Stimulated activated CD4-positive, alpha-beta T cell treated with anti-CD3 and anti-CD28 coated beads, Interleukin-1b, Interleukin-23, amount 100 ng/mL, for 4 hours (primary cell): ENCODE results near the gene FAM83F.
"Not testable (repeated sequence)": the region's sequence is repeated elsewhere in the genome, so short reads cannot be mapped to it uniquely, and the experiment has no call there.

Experiments used
- DNase-seq, 2 donors: peaks; one replicate each; pipeline ENCODE4 v3.0.0-alpha.2; 2020; ENCODE audit warnings: low read depth in 2 of 2

The FAM83F gene

DNA sequence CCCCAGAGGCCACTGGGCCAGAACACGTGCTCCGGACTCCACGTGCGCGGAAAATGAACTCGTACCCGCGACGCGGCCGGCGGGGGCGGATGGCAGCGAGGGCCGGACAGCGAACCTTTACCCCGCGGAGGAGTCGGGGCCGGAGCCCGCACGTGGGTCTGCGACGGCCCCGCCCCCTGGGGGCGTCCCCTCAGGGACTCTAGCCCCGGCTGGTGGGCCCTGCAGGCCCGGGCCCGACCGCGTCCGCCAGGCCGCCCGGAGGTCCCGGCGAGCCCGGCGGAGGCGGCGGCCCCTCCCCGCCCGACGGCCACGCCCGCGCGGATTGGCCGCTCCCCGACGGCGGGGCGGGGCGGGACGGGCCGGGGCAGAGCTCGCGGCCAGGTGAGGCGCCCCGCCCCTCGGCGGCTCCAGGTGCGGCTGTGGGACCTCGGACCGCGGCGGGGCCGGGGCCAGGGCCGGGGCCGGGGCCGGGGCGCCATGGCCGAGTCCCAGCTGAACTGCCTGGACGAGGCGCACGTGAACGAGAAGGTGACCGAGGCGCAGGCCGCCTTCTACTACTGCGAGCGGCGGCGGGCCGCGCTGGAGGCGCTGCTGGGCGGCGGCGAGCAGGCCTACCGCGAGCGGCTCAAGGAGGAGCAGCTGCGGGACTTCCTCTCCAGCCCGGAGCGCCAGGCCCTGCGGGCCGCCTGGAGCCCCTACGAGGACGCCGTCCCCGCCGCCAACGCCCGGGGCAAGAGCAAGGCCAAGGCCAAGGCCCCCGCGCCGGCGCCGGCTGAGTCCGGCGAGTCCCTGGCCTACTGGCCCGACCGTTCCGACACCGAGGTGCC is at the start of gene FAM83F:
TSS of gene FAM83F (plus strand) at position 389 of the 827 bp plus-strand sequence. CDS start at position 478, 89 bp downstream.
- DNase-seq = peak; percentile 15 to 57

DNA sequence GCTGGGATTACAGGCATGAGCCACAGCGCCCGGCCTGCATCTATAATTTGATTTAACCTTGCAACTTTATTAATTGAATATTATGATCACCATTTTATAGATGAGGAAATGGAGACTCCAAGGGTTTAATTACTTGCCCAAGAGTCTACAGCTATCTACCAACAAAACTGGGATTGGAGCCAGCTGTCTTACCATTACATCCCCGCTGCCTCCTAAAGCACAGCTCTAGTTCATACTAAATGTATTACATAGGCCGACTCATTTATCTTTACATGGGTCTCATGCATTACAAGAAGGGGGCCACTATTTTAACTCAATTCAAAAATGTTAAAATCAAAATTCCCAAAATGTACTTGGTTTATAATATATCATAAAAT is 48.6 kb upstream of the FAM83F start:
- DNase-seq = no peak

GRCh38 chr22:39946503-39947219 is 48.1 kb upstream of the FAM83F start:
- no peak for DNase-seq

DNA sequence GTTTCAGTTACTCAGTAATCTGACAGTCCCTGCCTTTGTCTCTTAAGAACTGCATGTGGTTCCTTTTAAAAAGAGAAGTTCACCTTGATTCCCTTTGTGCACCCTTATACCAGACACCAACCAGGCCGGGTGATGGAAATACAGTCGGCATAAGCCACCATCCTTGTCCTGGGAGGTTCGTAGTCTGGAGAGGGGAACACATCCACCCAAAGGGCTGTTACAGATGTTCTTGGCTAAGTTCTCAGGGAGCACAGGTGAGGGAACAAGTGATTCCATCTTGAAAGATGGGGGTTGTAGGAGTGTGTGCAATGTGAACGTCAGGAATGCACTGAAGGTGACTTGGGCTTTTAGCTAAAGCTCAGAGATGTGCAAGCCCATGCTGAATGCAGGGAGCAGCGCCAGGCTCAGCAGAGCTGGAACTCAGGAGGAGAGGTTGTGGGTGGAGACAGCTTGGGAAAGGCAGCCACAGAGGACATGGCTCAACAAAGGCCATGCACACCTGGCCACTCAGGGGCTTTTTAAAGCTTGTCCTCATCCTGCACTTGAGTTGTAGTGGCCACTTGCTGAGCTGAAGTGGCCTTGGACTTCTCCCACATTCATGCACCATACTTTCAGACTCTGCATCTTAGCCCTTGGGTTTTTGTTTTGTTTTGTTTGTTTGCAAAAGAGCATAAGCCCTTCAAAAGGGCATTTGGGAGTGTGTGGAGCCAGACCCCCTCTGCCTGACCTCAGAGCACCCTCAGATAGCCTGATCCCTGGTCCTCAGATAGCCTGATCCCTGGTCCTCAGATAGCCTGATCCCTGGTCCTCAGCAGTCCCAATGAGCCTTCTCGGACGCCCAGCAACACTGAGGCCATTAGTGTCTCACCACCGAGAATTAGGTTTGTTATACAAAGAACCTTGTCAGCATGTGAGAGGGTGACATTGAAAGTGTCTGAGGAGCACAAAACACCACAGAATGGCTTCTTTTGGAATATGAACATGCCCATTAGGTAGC is 47.2 kb upstream of the FAM83F start:
- DNase-seq = no peak

- DNase-seq = no peak
Observed at GRCh38 chr22:39949964-39950737, 44.6 kb upstream of the FAM83F start.

DNA sequence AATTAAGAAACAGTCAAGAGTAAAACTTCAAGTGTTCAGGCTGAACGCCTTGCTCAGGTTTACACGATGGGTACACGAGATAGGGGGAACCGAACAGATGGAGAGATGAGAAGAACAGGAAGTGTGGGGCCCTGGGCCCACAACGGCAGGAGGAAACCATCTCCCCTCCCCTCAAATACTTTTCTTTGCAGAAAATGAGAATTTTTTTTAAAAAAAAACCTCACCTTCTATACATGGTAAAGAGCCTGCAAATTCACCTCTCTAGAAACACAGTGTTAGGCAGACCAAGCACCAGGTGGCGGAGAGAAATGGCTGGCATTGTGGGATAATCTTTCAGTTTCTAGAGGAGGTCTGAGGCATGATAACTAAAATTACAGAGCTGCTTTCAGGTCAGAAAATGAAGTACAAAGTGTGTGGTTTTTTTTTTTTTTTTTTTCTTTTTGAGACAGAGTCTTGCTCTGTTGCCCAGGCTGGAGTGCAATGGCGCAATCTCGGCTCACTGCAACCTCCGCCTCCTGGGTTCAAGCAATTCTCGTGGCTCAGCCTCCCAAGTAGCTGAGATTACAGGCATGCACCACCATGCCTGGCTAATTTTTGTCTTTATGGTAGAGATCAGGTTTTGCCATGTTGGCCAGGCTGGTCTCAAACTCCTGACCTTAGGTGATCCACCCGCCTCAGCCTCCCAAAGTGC is 43.0 kb upstream of the FAM83F start:
- DNase-seq = not testable (repeated sequence)

- DNase-seq = no peak
Observed at GRCh38 chr22:39952347-39952746, 42.4 kb upstream of the FAM83F start.

DNA sequence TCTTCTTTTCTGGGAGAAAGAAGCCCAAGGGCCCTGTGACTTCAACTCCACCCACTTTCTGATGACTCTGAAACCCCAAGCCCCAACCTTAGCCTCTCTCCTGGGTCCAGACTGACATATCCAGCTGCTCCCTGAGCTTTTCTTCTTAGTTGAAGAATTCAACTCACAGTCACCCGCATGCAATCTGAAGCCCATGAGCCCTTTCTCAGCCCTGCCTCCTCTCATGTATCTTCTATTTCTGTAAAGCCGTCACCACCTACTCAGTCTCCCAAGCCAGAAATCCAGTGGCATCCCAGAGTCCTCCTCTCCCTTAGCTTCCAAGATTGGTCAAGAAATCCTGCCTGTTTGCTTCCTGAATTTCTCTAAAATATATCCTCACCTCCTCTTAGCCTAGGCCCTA is 41.7 kb upstream of the FAM83F start:
- no peak for DNase-seq

GRCh38 chr22:39954584-39955055 is 40.1 kb upstream of the FAM83F start:
- DNase-seq = no peak

- DNase-seq = no peak
Observed at GRCh38 chr22:39955675-39956074, 39.1 kb upstream of the FAM83F start.

- no peak for DNase-seq
Observed at GRCh38 chr22:39956932-39957664, 37.7 kb upstream of the FAM83F start.

DNA sequence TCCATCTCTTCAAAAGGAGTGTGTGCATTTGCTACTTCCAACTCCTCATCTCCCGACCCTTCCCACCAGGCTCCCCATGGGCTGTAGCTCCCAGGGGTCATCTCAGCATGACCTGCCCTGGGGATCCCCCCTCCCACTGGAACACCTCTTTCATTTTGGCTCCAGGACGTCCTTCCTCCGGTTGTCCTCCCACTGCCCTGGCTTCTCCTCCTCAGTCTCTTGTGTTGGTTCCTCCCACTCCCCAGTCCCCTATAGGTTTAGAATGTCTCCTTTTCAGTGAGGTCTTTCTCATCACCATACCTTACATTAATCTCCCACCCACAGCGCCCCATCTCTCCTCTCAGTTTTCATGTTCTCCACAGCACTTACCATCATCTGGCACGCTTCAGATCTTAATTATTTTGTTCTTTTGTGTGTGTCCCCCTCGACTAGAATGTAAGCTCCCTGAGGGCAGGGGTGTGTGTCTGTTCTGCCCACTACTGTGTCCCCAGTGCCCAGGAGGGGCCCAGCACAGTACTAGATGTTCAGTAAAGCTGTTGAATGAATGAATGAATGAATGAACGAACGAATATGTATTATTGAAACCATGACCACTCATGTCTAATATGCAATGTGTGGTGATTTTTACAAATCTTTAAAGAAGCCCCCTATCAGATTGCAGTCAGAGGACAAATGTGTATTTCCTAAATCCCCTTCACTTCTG is 36.6 kb upstream of the FAM83F start:
- DNase-seq = no peak

- no peak for DNase-seq
Observed at GRCh38 chr22:39958949-39959639, 35.7 kb upstream of the FAM83F start.

- DNase-seq = no peak
Observed at GRCh38 chr22:39959640-39960447, 34.9 kb upstream of the FAM83F start, which contains the start of gene TMA7B. Gene TMA7B (plus strand): TSS chr22:39960397. CDS start chr22:39964375, 3,978 bp downstream.

- peak; percentile 22 to 39 for DNase-seq
Observed at GRCh38 chr22:39960791-39961746, 33.7 kb upstream of the FAM83F start.

DNA sequence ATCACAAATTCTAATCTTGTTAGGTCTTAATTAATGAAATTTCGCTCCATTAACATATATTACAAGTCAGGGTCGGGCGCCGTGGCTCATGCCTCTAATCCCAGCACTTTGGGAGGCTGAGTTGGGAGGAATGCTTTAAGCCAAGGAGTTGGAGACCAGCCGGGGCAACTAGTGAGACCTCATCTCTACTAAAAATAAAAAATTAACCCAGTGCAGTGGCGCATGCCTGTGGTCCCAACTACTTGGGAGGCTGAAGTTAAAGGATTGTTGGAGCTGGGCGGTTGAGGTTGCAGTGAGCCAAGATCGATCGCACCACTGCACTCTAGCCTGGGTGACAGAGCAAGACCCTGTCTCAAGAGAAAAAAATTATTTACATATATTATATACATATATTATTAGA is 32.7 kb upstream of the FAM83F start:
- no peak for DNase-seq
